Upper lobe of right lung (tissue), 1 donor: Measurements from ENCODE around the gene GRM7. TPM values are rescaled to one million over a fixed set of nuclear protein-coding genes. Genes with fewer than 3 reads are reported as not detected.

Source experiments
- ATAC-seq: fragments of 200-7000 bp; cut with Tn5 transposase; one replicate; pipeline ENCODE4 v1.9.1; 2020; ENCODE audit warnings: mild to moderate bottlenecking, moderate library complexity
- DNase-seq: peaks from one replicate; pipeline ENCODE4 v3.0.0-alpha.2; 2020
- H3K27ac ChIP-seq: fragments of 200-600 bp; one replicate; pipeline ENCODE4 v1.8.0; 2022
- H3K27me3 ChIP-seq: fragments of 200-600 bp; one replicate; pipeline ENCODE4 v1.8.0; 2022; ENCODE audit warnings: mild to moderate bottlenecking
- H3K36me3 ChIP-seq: fragments of 200-600 bp; one replicate; pipeline ENCODE4 v1.8.0; 2022
- H3K4me1 ChIP-seq: fragments of 200-600 bp; one replicate; pipeline ENCODE4 v1.8.0; 2022
- H3K4me3 ChIP-seq: fragments of 200-600 bp; one replicate; pipeline ENCODE4 v1.8.0; 2022; ENCODE audit warnings: mild to moderate bottlenecking
- H3K9me3 ChIP-seq: fragments of 200-600 bp; one replicate; pipeline ENCODE4 v1.8.0; 2022
- CTCF ChIP-seq: fragments of 200-600 bp; IDR thresholded peaks from one replicate; pipeline ENCODE4 v1.8.0; 2022; ENCODE audit warnings: antibody characterized with exemption
- intact Hi-C: fragments of 100-400 bp; cut with DNase I; formaldehyde crosslinking; loops from one replicate; pipeline ENCODE4 v1.11.0; 2022
- total RNA-seq: library from RNA; stranded (reverse); fragmentation: NEBNext Ultra II Directional; extraction: Animal tissue kit (Norgen Biotek cat#: 25700); gene quantifications from one replicate; pipeline ENCODE4 v1.2.1, GENCODE V29; 2021
- donor health status: DM: no; HTN: yes; CAD: no; lungs with severe emphysema.

Gene GRM7
- total RNA-seq, 1 donor from 2014 or later = not detected

DNA sequence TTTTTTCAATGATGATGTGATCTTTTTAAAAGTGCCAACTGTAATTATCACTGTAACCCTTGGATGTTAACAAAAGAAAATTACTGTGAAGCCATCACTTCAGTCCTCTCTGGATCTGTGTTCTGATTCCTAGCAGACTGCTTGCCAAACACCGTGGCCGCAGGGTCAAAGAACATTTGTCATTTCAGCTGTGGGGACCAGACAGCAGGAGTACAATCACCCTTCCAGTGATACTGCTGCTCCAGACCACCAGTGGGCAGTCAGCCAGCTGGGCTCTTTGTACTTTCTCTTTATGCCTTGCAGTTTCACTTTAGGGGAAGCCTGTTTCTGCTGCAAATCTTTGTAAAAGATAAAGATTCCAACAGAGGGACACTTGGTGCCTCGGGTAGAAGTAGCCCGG, 770.0 kb downstream of the GRM7 start:
- intact Hi-C loops = no loop called here
- H3K4me3 ChIP-seq = no peak overlapping the region
- no peak overlapping the region for H3K27ac ChIP-seq
- no peaks in the 10 kb centered on the region for H3K36me3 ChIP-seq
- H3K4me1 ChIP-seq = no peaks in the 10 kb centered on the region
- ATAC-seq (no peak), DNase-seq (no peak)
- no peaks in the 10 kb centered on the region for H3K27me3 ChIP-seq
- no peak for TF ChIP-seq CTCF
- H3K9me3 ChIP-seq = no peaks in the 10 kb centered on the region

DNA sequence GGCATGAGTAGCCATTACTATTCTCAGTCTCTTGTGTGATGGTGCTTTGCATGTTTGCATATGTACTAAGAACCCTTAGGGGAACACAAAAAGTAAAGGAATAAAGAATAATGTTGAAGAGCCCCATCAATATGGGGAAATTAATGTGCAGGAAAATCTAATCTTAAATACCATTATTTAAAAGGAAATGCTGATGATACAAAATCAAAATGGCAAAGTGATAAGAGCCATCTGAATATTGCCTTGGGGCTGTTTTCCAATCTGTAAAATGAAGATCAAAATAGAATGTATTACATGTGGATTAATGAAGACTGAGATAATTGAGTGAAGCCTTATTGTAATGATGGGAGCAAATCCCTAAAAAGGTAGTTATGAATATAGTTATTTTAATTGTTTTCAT, 771.4 kb downstream of the GRM7 start:
- DNase-seq (no peak), ATAC-seq (no peak)
- no peak for TF ChIP-seq CTCF
- H3K4me1 ChIP-seq = no peaks in the 10 kb centered on the region
- H3K4me3 ChIP-seq = no peak overlapping the region
- no peak overlapping the region for H3K27ac ChIP-seq
- H3K27me3 ChIP-seq = no peaks in the 10 kb centered on the region
- no peaks in the 10 kb centered on the region for H3K36me3 ChIP-seq
- no peaks in the 10 kb centered on the region for H3K9me3 ChIP-seq
- intact Hi-C loops = no loop called here

DNA sequence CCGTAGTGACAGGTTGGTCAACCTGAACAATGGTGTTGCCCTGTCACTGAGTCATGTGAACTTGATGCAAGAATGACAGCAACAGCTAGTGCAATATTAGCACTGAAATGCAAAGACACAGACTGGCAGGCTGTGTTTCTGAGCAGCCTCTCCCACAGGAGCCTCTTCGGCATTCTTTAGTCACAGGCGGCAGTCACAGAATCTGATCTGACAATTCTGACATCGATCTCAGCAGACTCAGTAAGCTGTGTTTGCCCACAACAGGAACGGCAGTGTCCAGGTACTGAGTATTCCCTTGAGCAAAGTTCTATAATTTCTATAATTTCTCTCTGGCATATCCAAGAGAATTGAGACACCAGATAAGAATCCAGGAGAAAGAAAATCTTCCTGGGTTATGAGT, 776.8 kb downstream of the GRM7 start:
- no peak for TF ChIP-seq CTCF
- no peaks in the 10 kb centered on the region for H3K27me3 ChIP-seq
- no peak for ATAC-seq
- H3K4me1 ChIP-seq = no peaks in the 10 kb centered on the region
- H3K4me3 ChIP-seq = no peak overlapping the region
- intact Hi-C loops = no loop called here
- H3K36me3 ChIP-seq = no peaks in the 10 kb centered on the region
- H3K27ac ChIP-seq = no peak overlapping the region
- H3K9me3 ChIP-seq = no peaks in the 10 kb centered on the region
- DNase-seq = no peak

DNA sequence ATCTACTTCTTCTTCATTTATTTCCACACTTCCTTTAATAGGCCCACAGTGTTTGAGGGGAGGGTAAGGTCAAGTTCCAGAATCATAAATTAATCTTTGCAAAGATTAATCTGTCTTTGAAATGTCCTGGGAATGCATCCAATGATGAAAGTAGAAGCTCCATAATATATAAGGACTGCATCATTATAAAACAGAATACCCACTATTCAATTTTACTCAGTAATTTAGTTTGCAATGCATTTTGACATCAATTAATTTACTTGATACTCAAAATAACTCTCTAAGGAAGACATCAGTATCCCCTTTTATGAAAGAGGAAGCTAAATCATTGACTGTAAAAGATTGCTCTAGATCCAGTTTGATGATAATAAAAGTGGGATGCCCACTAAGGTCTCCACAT, 777.2 kb downstream of the GRM7 start:
- H3K27ac ChIP-seq = no peak overlapping the region
- no peaks in the 10 kb centered on the region for H3K4me1 ChIP-seq
- no peak for DNase-seq
- H3K9me3 ChIP-seq = no peaks in the 10 kb centered on the region
- no peak for TF ChIP-seq CTCF
- no peak for ATAC-seq
- intact Hi-C loops = no loop called here
- H3K36me3 ChIP-seq = no peaks in the 10 kb centered on the region
- no peak overlapping the region for H3K4me3 ChIP-seq
- H3K27me3 ChIP-seq = no peaks in the 10 kb centered on the region

- Histone ChIP-seq H3K36me3 (no peaks in the 10 kb centered on the region), H3K27me3 (no peaks in the 10 kb centered on the region), H3K9me3 (no peaks in the 10 kb centered on the region), H3K27ac (no peak overlapping the region), H3K4me1 (no peaks in the 10 kb centered on the region), H3K4me3 (no peak overlapping the region)
- intact Hi-C loops = no loop called here
- TF ChIP-seq CTCF = no peak
- DNase-seq (no peak), ATAC-seq (no peak)
Measured at GRCh38 chr3:7640787-7641186, 779.9 kb downstream of the GRM7 start.

GRCh38 chr3:7646851-7647250, 785.9 kb downstream of the GRM7 start:
- DNase-seq (no peak), ATAC-seq (no peak)
- no peak for TF ChIP-seq CTCF
- H3K36me3 ChIP-seq = no peaks in the 10 kb centered on the region
- intact Hi-C loops = no loop called here
- H3K4me3 ChIP-seq = no peak overlapping the region
- no peaks in the 10 kb centered on the region for H3K9me3 ChIP-seq
- H3K27ac ChIP-seq = no peak overlapping the region
- H3K4me1 ChIP-seq = no peaks in the 10 kb centered on the region
- H3K27me3 ChIP-seq = no peaks in the 10 kb centered on the region
